ENCODE results near the gene DET1. TPM values are rescaled to one million over a fixed set of nuclear protein-coding genes. Genes with fewer than 3 reads are reported as not detected.
A peak's percentile ranks its signal among the peaks of the same experiment; 100 is the strongest.

The DET1 gene
- polyA plus RNA-seq (2013) = 6.5 TPM

DNA sequence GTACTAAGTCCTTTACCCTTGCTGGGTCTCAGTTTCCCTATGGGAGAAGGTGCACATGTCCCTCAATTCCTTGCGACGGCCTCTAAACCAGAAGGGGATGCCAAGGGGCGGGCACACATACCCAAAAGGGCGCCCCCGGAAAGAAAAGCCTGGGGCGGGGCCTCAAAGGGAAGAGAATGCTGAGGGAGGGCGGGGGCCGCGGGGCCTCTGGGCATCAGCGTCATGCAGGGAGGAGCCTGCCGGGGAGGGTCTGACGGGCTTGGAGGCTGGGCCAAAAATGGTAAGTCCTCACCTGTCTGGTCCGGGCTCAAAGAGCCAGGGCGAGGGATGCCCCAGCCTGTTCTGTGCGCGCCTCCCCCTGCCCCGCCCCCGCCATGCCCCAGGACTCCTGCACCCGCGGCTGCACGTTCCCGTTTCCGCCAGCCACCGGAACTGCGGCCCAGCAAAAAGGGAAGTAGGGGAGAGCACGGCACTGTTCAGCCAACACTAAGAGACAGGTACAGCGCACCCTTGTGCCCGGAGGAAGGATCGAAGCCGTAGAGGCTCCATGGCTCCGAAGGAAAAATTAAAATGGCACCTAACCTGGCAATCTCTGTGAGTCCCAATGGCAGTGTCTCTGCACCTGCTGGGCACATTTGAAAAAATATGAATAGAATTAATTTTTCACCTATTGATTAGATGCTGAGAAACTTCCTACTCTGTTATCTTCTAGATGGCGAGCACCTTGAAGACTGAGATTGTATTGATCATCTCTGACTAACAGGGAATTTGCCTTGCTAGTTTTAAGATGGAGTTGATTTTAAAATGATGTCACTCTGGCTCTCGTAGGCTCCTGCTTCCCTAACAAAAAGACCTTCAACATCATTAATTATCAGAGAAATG, at the start of gene DET1:
TSS of gene DET1 (minus strand) at position 434 of the 882 bp plus-strand sequence. CDS start 14,976 bp downstream, outside the sequence.
- H3K9me3 ChIP-seq (ENCODE audit: control extremely low read depth in 1 of 5, control insufficient read depth in 4 of 5, insufficient read depth in 2 of 5, low read depth in 1 of 5, low read length in 4 of 5) = no peaks in the 10 kb centered on the region
- H3K36me3 ChIP-seq (ENCODE audit: control insufficient read depth in 4 of 4, insufficient read depth in 4 of 4, low read length in 3 of 4) = peaks cover 0 to 3% (median 0%) of the 10 kb centered on the region in 4 experiments
- H3K27me3 ChIP-seq (replicated peaks in 2 of 5; ENCODE audit: control insufficient read depth in 4 of 5, insufficient read depth in 5 of 5, low read length in 4 of 5) = no peaks in the 10 kb centered on the region
- DNase-seq = peak; percentile 98 to 99 (median 98)
- H3K27ac ChIP-seq (ENCODE audit: insufficient read depth in 1 of 2, low read depth in 1 of 2, low read length in 2 of 2, poor library complexity in 1 of 2, severe bottlenecking in 2 of 2) = peak within 1 kb of the TSS; percentile 46 to 74
- H3K4me3 ChIP-seq (ENCODE audit: control insufficient read depth in 1 of 7, extremely low read depth in 1 of 7, insufficient read depth in 4 of 7, low read depth in 2 of 7, low read length in 6 of 7) = peak within 1 kb of the TSS; percentile 68 to 92 (median 80)
- WGBS (ENCODE audit: insufficient coverage) = 0% methylated on average over 31 of the region's 33 CpGs
- ChIA-PET POLR2A (no interaction called here), CTCF (no interaction called here)
- H3K4me1 ChIP-seq (ENCODE audit: control extremely low read depth in 1 of 4, control insufficient read depth in 4 of 4, insufficient read depth in 4 of 4, low read length in 3 of 4) = peaks cover 0 to 6% (median 3%) of the 10 kb centered on the region in 4 experiments

DNA sequence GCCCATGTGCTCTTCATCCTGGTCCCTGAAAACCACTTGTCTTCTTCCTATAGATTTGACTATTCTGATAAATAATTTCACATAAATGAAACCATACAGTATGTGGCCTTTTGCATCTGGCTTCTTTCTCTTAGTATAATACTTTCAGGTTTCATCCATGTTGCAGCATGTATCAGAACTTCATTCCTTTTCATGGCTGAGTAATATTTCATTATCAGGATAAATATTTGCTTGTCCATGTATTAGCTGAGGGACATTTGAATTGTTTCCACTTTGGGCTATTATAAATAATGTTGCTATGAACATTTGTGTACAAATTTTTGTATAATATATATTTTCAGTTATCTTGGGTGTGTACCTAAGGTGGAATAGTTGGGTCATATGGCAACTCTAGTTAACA, 44.9 kb upstream of the DET1 start:
- H3K4me1 ChIP-seq (ENCODE audit: control extremely low read depth in 1 of 4, control insufficient read depth in 4 of 4, insufficient read depth in 4 of 4, low read length in 3 of 4) = no peaks in the 10 kb centered on the region
- ChIA-PET CTCF (no interaction called here), POLR2A (no interaction called here)
- no peaks in the 10 kb centered on the region for H3K36me3 ChIP-seq (ENCODE audit: control insufficient read depth in 4 of 4, insufficient read depth in 4 of 4, low read length in 3 of 4)
- H3K9me3 ChIP-seq (ENCODE audit: control extremely low read depth in 1 of 5, control insufficient read depth in 4 of 5, insufficient read depth in 2 of 5, low read depth in 1 of 5, low read length in 4 of 5) = no peaks in the 10 kb centered on the region
- H3K27me3 ChIP-seq (replicated peaks in 2 of 5; ENCODE audit: control insufficient read depth in 4 of 5, insufficient read depth in 5 of 5, low read length in 4 of 5) = no peaks in the 10 kb centered on the region
- no peak overlapping the region for H3K27ac ChIP-seq (ENCODE audit: insufficient read depth in 1 of 2, low read depth in 1 of 2, low read length in 2 of 2, poor library complexity in 1 of 2, severe bottlenecking in 2 of 2)
- no peak overlapping the region for H3K4me3 ChIP-seq (ENCODE audit: control insufficient read depth in 1 of 7, extremely low read depth in 1 of 7, insufficient read depth in 4 of 7, low read depth in 2 of 7, low read length in 6 of 7)
- no peak for DNase-seq

DNA sequence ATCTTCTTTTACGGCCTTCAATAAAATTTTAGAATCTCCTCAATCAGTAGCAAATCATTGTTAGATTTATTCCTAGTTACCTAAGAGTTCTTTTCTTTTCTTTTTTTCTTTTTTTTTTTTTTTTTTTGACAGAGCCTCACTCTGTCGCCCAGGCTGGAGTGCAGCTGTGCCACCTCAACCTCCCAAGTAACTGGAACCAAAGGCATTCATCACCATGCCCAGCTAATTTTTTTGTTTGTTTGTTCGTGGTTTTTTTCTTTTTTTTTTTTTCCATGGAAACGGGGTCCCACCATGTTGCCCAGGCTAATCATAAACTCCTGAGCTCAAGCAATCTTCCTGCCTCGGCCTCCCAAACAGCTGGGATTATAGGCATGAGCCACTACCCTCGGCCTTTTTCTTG, 44.3 kb upstream of the DET1 start:
- ChIA-PET CTCF (no interaction called here), POLR2A (no interaction called here)
- Histone ChIP-seq H3K36me3 (ENCODE audit: control insufficient read depth in 4 of 4, insufficient read depth in 4 of 4, low read length in 3 of 4) (no peaks in the 10 kb centered on the region), H3K27me3 (replicated peaks in 2 of 5; ENCODE audit: control insufficient read depth in 4 of 5, insufficient read depth in 5 of 5, low read length in 4 of 5) (no peaks in the 10 kb centered on the region), H3K9me3 (ENCODE audit: control extremely low read depth in 1 of 5, control insufficient read depth in 4 of 5, insufficient read depth in 2 of 5, low read depth in 1 of 5, low read length in 4 of 5) (no peaks in the 10 kb centered on the region), H3K27ac (ENCODE audit: insufficient read depth in 1 of 2, low read depth in 1 of 2, low read length in 2 of 2, poor library complexity in 1 of 2, severe bottlenecking in 2 of 2) (no peak overlapping the region), H3K4me3 (ENCODE audit: control insufficient read depth in 1 of 7, extremely low read depth in 1 of 7, insufficient read depth in 4 of 7, low read depth in 2 of 7, low read length in 6 of 7) (no peak overlapping the region), H3K4me1 (ENCODE audit: control extremely low read depth in 1 of 4, control insufficient read depth in 4 of 4, insufficient read depth in 4 of 4, low read length in 3 of 4) (no peaks in the 10 kb centered on the region)
- WGBS (ENCODE audit: insufficient coverage) = 100% methylated on average over 1 of the region's 6 CpGs
- DNase-seq = no peak

DNA sequence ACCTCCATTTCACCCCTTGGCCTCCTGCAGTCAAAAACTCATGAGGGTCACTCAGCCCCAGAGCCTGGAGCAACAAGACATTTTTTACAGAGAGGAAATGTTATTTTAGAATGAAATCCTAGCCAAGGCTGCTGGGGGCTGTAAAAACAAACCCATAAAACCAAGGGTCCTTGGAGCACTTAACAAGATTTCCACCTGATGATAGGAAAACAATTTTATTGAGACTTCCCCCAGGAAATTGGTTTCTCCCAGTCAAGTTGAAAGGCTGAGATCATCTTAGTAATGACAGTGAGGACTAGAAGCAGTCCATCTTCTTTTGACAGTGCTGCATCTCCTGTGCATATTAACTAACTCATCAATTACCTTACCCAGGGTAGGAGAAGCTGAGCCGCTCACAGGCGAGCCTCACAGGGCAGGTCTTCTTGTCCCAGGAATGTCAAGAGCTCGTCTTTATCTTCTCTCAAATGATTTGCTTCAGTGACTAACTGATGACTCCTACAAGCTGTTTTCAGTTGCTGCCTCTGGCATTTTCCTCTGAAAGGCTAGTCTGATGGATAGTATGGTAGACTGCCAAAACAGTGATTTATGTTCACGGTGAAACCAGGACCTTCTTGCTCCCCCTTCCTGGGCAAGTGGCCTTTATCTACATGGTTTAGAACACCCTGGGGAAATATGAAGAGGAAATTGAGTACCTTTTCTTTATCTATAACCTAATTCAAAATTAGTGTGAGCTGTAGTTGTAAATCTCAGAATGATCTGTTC, 40.1 kb upstream of the DET1 start:
- Histone ChIP-seq H3K4me1 (ENCODE audit: control extremely low read depth in 1 of 4, control insufficient read depth in 4 of 4, insufficient read depth in 4 of 4, low read length in 3 of 4) (no peaks in the 10 kb centered on the region), H3K9me3 (ENCODE audit: control extremely low read depth in 1 of 5, control insufficient read depth in 4 of 5, insufficient read depth in 2 of 5, low read depth in 1 of 5, low read length in 4 of 5) (peaks cover 0 to 2% (median 0%) of the 10 kb centered on the region in 5 experiments), H3K27me3 (replicated peaks in 2 of 5; ENCODE audit: control insufficient read depth in 4 of 5, insufficient read depth in 5 of 5, low read length in 4 of 5) (no peaks in the 10 kb centered on the region), H3K36me3 (ENCODE audit: control insufficient read depth in 4 of 4, insufficient read depth in 4 of 4, low read length in 3 of 4) (no peaks in the 10 kb centered on the region), H3K27ac (ENCODE audit: insufficient read depth in 1 of 2, low read depth in 1 of 2, low read length in 2 of 2, poor library complexity in 1 of 2, severe bottlenecking in 2 of 2) (no peak overlapping the region), H3K4me3 (ENCODE audit: control insufficient read depth in 1 of 7, extremely low read depth in 1 of 7, insufficient read depth in 4 of 7, low read depth in 2 of 7, low read length in 6 of 7) (no peak overlapping the region)
- CTCF ChIA-PET = no interaction called here
- no peak for DNase-seq
- POLR2A ChIA-PET = no interaction called here
- WGBS (ENCODE audit: insufficient coverage) = 93% methylated on average over 3 of the region's 4 CpGs

DNA sequence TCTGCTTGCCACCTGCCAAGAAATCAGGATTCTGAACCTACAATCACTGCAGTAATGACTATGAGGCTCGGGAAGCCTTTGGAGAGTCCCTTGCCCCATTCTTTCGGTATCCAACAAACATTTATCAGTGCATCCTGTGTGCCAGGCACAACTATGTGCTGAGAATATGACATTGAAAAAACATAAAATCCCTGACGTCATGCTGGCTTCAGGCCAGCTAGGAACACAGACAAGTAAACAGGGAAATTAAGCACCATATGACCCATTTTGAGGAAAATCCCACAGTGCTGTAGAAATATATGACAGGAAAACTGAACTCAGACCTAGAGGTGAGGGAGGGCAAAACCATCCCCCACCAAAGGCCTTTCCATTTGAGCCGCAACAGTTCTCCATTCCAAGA, 34.1 kb upstream of the DET1 start:
- DNase-seq = no peak
- Histone ChIP-seq H3K27ac (ENCODE audit: insufficient read depth in 1 of 2, low read depth in 1 of 2, low read length in 2 of 2, poor library complexity in 1 of 2, severe bottlenecking in 2 of 2) (no peak overlapping the region), H3K9me3 (ENCODE audit: control extremely low read depth in 1 of 5, control insufficient read depth in 4 of 5, insufficient read depth in 2 of 5, low read depth in 1 of 5, low read length in 4 of 5) (peaks cover 0 to 2% (median 0%) of the 10 kb centered on the region in 5 experiments), H3K4me3 (ENCODE audit: control insufficient read depth in 1 of 7, extremely low read depth in 1 of 7, insufficient read depth in 4 of 7, low read depth in 2 of 7, low read length in 6 of 7) (no peak overlapping the region), H3K27me3 (replicated peaks in 2 of 5; ENCODE audit: control insufficient read depth in 4 of 5, insufficient read depth in 5 of 5, low read length in 4 of 5) (no peaks in the 10 kb centered on the region), H3K4me1 (ENCODE audit: control extremely low read depth in 1 of 4, control insufficient read depth in 4 of 4, insufficient read depth in 4 of 4, low read length in 3 of 4) (no peaks in the 10 kb centered on the region), H3K36me3 (ENCODE audit: control insufficient read depth in 4 of 4, insufficient read depth in 4 of 4, low read length in 3 of 4) (no peaks in the 10 kb centered on the region)
- POLR2A ChIA-PET = no interaction called here
- WGBS (ENCODE audit: insufficient coverage) = 80% methylated on average over 4 of the region's 4 CpGs
- CTCF ChIA-PET = no interaction called here

DNA sequence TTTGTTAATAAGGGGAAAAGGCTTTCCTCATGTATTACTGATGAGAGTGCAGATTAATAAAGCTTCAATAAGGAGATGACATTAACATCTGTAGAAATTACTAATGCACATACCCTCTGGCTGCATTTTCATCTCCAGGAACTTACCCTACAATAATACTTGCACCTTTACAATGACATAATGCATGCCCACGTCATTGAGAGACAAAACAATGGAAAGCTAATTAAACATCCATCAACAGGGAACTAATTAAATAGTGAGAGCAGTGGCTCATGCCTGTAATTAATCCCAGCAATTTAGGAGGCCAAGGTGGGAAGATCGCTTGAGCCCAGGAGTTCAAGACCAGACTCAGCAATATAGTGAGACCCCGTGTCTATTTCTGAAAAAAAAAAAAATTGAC, 32.8 kb upstream of the DET1 start:
- Histone ChIP-seq H3K27ac (ENCODE audit: insufficient read depth in 1 of 2, low read depth in 1 of 2, low read length in 2 of 2, poor library complexity in 1 of 2, severe bottlenecking in 2 of 2) (no peak overlapping the region), H3K36me3 (ENCODE audit: control insufficient read depth in 4 of 4, insufficient read depth in 4 of 4, low read length in 3 of 4) (no peaks in the 10 kb centered on the region), H3K27me3 (replicated peaks in 2 of 5; ENCODE audit: control insufficient read depth in 4 of 5, insufficient read depth in 5 of 5, low read length in 4 of 5) (no peaks in the 10 kb centered on the region), H3K9me3 (ENCODE audit: control extremely low read depth in 1 of 5, control insufficient read depth in 4 of 5, insufficient read depth in 2 of 5, low read depth in 1 of 5, low read length in 4 of 5) (peaks cover 0 to 2% (median 0%) of the 10 kb centered on the region in 5 experiments), H3K4me1 (ENCODE audit: control extremely low read depth in 1 of 4, control insufficient read depth in 4 of 4, insufficient read depth in 4 of 4, low read length in 3 of 4) (no peaks in the 10 kb centered on the region), H3K4me3 (ENCODE audit: control insufficient read depth in 1 of 7, extremely low read depth in 1 of 7, insufficient read depth in 4 of 7, low read depth in 2 of 7, low read length in 6 of 7) (no peak overlapping the region)
- ChIA-PET CTCF (no interaction called here), POLR2A (no interaction called here)
- WGBS (ENCODE audit: insufficient coverage) = no CpG with 5 or more reads among the region's 3 CpGs
- DNase-seq = no peak

DNA sequence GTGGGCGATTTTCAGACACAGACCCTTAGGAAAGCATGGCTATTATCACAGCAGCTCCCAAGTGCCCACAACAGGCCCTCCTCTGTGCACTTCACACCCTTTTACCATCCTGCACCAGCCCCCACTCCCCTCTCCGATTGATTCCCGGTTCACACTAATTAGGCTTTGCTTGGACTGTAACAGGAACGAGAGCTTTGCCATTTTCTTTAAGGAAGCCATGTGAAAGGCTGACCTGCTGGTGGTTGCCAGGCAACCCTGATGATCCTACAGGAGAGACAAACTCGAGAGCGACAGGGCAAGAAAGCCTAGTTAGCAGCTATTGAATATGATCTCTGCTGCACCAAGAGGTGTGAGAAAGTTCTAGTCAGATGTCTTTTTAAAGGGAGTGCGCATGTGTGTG, 28.2 kb upstream of the DET1 start:
- no peak overlapping the region for H3K4me3 ChIP-seq (ENCODE audit: control insufficient read depth in 1 of 7, extremely low read depth in 1 of 7, insufficient read depth in 4 of 7, low read depth in 2 of 7, low read length in 6 of 7)
- no peak for DNase-seq
- H3K27ac ChIP-seq (ENCODE audit: insufficient read depth in 1 of 2, low read depth in 1 of 2, low read length in 2 of 2, poor library complexity in 1 of 2, severe bottlenecking in 2 of 2) = no peak overlapping the region
- H3K36me3 ChIP-seq (ENCODE audit: control insufficient read depth in 4 of 4, insufficient read depth in 4 of 4, low read length in 3 of 4) = no peaks in the 10 kb centered on the region
- CTCF ChIA-PET = no interaction called here
- no peaks in the 10 kb centered on the region for H3K9me3 ChIP-seq (ENCODE audit: control extremely low read depth in 1 of 5, control insufficient read depth in 4 of 5, insufficient read depth in 2 of 5, low read depth in 1 of 5, low read length in 4 of 5)
- peaks cover 0 to 2% (median 0%) of the 10 kb centered on the region in 5 experiments for H3K27me3 ChIP-seq (replicated peaks in 2 of 5; ENCODE audit: control insufficient read depth in 4 of 5, insufficient read depth in 5 of 5, low read length in 4 of 5)
- H3K4me1 ChIP-seq (ENCODE audit: control extremely low read depth in 1 of 4, control insufficient read depth in 4 of 4, insufficient read depth in 4 of 4, low read length in 3 of 4) = no peaks in the 10 kb centered on the region
- 77% methylated on average over 4 of the region's 7 CpGs for WGBS (ENCODE audit: insufficient coverage)
- POLR2A ChIA-PET = no interaction called here

All from common myeloid progenitor, CD34-positive (primary cell).